GM12874 (cell line): Measurements from ENCODE around the gene IRX2.

ENCODE experiments used
- TF ChIP-seq, protein P1 (sequence below): IDR thresholded peaks from 2 replicates; pipeline ENCODE4 v1.5.1; 2011; ENCODE audit warnings: low read depth, mild to moderate bottlenecking, control low read depth, low read length, moderate library complexity; ENCODE audit not compliant: insufficient read depth

IRX2 gene

DNA sequence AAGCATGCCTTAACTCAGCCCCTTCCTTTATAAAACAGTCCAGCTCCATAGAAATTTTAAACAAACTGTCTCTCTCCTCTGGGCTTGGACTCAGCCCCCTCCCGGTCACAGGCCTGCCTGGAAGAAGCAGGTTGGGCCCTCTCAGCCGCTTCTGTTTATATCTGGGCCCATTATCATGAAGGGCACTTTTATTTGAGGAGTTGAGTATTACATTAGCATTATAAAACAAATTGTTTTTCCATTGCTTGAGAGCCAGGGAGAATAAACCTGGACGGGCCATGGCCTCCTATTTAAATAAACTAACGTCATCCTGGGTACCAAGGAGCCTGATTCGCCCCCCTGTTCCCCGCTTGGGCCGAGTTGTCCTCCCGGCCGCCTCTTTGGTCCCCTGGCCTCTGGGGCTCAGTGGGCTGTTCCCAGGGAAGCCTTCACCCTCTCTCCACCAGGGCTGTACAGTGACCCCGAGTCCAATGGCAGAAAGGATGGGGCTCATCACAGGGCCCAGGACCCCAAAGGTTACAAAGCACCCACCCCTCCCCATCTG lies 13.2 kb downstream of the IRX2 start:
- TF ChIP-seq, protein P1, sequence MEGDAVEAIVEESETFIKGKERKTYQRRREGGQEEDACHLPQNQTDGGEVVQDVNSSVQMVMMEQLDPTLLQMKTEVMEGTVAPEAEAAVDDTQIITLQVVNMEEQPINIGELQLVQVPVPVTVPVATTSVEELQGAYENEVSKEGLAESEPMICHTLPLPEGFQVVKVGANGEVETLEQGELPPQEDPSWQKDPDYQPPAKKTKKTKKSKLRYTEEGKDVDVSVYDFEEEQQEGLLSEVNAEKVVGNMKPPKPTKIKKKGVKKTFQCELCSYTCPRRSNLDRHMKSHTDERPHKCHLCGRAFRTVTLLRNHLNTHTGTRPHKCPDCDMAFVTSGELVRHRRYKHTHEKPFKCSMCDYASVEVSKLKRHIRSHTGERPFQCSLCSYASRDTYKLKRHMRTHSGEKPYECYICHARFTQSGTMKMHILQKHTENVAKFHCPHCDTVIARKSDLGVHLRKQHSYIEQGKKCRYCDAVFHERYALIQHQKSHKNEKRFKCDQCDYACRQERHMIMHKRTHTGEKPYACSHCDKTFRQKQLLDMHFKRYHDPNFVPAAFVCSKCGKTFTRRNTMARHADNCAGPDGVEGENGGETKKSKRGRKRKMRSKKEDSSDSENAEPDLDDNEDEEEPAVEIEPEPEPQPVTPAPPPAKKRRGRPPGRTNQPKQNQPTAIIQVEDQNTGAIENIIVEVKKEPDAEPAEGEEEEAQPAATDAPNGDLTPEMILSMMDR: no peak

DNA sequence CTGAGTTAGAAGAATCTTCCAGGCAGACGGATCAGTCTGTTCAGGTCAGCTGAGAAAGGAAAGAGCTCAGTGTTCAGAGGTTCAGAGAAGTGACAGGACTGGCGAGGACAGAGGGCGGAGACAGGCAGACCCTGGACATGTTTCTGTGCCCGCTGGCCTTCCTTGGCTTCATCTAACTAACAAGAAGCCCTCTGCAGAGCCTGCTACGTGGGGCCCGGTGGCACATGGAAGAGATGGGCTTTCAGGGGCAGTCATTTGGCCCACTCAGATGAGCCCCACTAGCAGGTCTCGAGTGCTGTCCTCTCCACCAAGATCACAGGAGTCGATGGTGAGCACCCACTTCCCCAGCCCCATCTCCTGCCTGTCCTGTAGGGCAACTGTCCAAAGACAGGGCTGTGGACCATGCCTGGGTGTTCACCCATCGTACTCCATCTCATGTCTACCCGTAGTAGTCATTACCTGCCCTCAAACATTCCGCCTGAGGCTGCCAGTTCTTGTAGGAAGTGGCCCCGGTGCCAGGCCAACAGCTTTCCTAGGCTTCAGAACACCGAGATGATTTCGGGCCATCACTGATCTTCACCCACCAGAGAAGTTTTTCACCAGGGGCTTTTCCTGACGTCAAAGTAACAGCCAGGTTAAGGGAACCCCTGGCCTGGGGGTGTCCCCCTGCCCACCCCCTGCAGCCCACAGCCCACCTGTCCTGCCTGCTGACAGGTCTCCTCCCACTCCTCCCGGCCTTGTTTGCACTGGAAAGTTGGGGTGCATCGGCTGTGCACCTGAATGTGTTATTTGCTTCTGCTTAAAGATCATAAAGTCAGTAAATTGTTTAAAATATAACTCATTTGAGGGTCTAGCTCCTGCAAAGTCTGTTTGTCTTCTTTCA lies 14.0 kb downstream of the IRX2 start:
- TF ChIP-seq, protein P1: no peak

DNA sequence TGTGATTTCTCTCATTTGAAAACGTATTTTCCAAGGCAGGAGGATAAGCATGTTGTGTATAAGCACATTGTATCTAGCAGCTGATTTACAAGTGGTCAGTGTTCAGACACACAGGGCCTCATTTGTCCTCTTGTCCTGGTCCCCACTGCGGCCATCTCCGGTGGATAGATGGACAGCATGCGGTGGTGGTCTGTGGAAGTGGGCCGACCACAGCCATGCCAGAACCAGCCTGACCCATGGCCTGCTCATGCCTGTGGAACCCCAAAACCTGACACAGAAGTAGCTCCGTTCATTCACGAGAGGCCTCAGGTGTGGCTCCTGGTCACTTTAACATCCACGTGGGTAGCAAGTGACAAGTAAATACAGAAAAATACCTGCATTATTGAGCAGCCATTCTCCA lies 14.6 kb downstream of the IRX2 start:
- TF ChIP-seq, protein P1: no peak

DNA sequence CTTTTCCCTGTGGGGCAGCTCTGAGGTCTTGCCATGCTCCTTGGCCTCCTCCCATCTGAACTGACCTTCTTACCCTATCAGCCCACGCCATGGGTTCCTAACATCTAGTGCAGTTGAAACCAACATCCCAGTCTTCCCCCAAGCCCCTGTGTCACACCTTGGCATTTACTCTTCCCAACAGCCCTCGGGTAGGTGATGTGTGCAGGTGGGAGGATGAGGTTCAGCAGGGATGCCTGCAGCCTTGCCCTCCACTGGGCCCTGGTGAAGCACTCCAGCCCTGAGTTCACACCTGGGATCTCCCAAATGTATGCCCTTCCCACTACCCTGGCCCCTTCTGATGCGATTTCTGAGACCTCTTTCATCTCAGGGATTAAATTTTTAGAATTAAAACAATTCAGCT lies 15.5 kb downstream of the IRX2 start:
- TF ChIP-seq, protein P1: no peak

DNA sequence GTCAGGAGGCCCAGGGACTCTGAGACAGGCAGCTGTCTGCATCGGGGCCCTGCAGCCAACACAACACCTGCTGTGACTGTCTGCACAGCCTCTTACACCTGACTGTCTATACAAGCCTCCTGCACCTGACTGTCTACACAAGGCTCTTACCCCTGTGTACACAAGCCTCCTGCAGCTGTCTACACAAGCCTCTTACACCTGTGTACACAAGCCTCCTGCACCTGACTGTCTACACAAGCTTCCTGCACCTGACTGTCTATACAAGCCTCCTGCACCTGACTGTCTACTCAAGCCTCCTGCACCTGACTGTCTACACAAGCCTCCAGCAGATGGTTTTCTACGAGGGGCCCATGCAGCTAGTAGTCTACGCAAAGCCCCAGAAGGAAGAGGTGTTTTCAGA lies 18.6 kb downstream of the IRX2 start:
- TF ChIP-seq, protein P1: no peak

DNA sequence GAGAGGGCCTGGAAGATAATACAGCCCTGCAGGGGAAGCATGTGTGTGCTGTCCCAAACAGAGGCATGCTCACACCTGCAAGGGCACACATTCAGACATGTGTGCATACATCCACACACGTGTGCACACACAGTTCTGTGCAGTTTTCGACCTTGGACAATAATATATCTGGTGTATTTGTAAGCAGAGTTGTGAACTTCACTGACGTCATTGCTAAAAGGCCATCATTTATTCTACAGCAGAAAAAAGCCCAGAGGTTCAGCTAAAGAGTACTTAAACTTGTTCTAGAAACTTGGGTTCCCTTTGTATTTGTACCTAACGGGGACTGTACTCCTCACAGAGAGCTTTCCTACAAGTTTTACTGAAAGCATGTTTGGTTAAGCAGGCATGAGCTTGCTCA lies 19.5 kb downstream of the IRX2 start:
- TF ChIP-seq, protein P1: no peak

DNA sequence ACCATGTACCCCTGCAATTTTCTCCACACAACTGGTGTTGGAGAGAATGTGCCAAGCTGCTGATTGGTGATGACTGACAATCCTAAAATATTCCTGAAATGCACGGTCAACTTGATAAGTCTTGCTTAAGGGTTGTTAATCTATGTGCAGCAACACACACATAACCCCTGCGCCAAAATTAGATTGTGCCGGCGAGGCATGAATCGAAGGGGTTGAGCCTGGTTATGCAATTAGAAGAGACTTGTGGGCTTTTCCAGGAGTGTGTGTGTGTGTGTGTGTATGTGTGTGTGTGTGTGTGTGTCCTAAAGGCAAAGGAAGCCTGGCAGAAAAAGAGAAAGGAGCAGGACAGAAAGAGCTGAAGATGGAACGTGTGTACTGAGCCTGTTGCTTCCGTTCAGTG lies 22.3 kb downstream of the IRX2 start:
- TF ChIP-seq, protein P1: no peak
